GM18867 (cell line): Measurements from ENCODE around the gene ELK3.

ENCODE experiments used
- ATAC-seq: cut with Tn5 transposase; IDR thresholded peaks from one replicate; pipeline ENCODE4 v1.9.1; 2021; ENCODE audit warnings: mild to moderate bottlenecking, moderate library complexity; ENCODE audit not compliant: unreplicated experiment

The ELK3 gene

DNA sequence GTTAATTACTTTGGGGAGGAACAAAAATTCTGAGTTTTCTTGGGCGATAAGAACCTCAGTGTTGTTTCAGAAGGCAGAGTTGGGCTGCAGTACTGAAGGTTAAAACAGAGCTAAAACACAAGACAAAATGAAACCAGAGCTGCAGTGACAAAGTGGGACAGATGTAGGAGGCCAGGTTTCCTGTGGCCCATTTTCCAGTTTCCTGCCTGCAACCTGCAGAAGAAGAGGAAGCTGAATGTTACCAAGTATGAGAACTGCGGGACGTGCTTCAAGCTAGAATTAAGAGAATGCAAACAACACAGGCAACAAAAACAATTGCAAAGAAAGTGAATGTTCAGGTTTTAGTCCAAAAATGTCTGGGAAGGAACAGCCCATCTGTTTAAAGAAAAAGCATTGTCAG, 17.8 kb downstream of the ELK3 start:
- ATAC-seq: no peak

DNA sequence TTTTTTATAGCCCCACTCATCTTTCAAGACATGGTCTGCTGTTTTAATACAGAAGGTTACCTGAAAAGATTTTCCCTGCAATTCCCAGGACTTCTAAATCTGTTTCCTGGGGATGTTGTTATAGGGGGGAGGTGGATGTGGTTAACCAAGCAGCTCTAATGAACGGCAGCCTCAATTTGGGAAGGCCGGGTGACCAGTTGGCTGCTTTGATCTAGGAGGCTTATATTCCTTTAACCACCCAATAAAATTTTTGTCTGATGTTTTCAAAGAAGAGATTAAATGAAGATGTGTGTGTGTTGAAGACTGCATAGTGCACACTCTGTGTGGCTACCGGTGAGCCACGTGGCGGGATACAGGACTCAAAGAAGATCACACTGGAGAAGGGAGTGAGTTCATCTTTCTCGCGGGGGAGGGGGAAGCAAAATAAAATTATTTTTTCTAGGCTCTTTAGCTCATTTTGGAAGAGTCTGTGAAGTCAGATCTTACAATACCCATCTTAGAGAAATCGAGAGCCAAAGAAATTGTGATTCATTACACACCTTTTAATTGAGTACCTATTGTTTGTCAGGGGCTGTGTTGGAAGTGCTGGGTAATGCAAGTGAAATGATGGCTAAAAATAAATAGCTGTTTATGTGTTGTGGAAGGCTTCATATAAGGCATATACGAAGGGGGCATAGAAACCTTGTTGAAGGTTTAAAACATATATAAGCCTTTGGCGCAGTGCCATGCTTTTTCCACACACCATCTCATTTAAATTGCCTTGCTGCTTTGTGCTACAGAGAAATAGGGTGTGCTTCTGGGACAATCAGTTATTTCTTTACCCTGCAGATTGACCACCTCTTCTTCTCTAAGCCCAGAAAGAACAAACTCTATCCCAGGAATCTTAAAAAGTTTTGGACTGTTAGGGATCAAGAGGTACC, 18.5 kb downstream of the ELK3 start:
- no peak for ATAC-seq

DNA sequence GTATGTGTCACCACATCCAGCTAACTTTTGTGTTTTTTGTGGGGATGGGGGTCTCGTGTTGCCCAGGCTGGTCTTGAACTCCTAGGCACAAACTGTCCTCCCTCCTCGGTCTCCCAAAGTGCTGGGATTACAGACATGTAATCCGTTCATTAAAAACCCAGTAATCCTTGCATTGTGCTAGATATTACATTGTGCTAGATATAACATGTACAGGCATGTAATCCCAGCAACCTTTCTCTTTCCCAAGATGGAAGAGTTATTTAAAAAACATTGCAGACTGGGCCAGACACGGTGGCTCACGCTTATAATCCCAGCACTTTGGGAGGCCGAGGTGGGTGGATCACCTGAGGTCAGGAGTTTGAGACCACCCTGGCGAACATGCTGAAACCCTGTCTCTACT, 19.7 kb downstream of the ELK3 start:
- ATAC-seq: no peak

DNA sequence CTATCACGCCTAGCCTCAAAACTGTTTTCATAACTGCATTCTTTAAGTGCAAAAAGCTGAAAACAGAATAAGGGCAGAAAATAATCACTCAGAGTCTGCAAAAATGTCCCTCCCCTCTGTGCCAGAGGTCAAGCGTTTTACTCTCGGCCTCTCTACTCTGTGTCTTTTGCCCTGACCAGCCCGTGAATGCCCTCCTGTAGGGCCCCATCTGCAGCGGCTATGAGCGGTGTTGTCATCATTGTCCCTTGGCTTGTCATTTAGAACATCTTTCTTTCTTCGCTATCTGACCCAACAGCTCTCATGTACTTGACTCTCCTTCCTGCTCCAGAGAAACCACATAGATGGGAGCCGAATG, 21.7 kb downstream of the ELK3 start:
- ATAC-seq: no peak

DNA sequence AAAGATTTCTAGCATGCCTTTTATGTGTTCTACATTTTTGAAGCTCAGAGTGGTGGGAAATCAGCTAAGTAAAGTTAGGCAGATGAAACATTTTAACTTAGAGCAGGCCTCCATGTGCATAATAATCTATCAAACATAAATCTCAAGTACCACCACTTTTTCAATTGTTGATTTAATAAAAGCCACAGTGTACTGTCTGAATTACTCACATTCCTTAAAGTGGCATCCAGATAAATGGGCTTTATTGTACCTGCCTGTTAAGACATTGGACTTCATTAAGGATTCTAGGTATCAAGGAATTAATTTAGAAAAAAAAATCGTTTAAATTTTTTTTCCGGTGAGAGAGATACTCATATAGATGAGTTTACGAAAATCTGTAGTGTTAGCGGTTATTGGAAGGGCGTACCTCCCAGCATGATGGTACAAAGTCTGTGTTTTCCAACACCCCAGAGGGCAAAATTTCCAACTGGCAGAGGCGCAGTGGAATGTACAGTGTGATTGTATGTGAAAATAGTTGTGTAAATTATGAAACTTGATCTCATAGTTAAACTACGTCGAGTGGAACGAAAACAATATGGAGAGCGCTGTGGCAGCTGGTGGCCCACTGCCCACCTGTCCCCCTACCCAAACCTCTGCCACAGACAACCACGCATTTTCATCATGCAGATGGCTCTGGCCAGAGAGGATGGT, 25.0 kb downstream of the ELK3 start:
- no peak for ATAC-seq

- ATAC-seq: no peak
These were observed 25.6 kb downstream of the ELK3 start for GRCh38 chr12:96219700-96220206.

GRCh38 chr12:96220902-96221301, 26.7 kb downstream of the ELK3 start:
- ATAC-seq: no peak

- no peak for ATAC-seq
These were observed 27.2 kb downstream of the ELK3 start for GRCh38 chr12:96221391-96221790.

GRCh38 chr12:96223411-96224218, 29.4 kb downstream of the ELK3 start:
- ATAC-seq: no peak

- no peak for ATAC-seq
These were observed 30.0 kb downstream of the ELK3 start for GRCh38 chr12:96224219-96224615.

- ATAC-seq: no peak
These were observed 31.1 kb downstream of the ELK3 start for GRCh38 chr12:96225044-96225855.

DNA sequence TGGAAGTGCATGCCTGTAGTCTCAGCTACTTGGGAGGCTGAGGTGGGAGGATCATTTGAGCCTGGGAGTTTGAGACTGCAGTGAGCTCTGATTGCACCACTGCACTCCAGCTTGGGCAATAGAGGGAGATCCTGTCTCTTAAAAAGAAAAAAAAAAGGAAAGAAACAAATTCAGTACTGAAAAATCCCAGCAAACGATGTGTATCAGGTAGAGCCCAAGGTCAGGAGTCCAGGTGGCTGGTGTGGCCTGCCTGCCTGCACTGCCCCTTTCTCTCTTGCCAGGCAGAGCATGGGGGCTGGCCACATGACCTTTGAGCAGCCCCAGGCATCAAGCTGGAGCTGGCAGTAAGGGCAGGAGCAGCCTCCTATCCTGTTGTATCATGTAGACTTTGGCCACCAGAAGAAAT, 31.8 kb downstream of the ELK3 start:
- no peak for ATAC-seq

DNA sequence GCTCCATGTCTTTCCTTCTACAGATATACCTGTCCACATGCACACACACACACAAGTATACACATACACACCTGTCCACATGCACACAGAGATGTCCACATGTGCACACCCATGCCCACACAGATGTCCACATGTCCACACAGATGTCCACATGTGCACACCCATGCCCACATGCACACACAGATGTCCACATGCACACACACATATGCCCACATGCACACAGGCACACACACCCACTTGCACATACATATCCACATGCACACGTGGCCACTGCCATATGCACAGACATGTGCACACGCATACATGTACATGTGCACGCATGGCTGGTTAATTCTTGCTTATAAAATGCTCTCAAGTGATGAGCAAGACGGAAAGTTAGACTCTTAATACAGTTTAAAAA, 32.2 kb downstream of the ELK3 start:
- no peak for ATAC-seq

DNA sequence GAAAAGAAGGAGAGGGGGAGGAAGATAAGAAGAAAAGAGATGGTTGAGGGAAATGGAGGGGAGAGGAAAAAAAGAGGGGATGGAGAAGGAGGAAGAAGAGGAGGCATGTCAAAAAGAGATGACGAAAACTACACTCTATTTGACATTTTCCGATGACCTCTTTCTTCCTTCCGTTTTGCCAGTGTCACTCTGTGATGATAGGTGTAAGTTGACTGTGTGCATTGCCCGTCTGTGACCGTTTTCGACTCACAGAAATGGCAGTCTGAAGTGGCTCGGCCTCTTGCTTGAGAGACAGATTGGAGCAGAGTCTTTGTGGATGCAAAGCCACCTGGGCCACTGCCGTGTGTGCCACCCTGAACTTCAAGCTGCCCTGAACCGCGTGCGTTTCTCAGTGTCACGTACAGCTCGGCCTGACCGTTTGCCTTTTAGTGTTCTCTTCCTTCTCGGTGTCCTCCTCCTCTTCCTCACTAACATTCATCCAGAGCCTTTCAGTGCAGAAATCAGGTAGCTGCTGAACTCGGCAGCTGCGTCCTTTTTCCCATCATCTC, 32.7 kb downstream of the ELK3 start:
- no peak for ATAC-seq

DNA sequence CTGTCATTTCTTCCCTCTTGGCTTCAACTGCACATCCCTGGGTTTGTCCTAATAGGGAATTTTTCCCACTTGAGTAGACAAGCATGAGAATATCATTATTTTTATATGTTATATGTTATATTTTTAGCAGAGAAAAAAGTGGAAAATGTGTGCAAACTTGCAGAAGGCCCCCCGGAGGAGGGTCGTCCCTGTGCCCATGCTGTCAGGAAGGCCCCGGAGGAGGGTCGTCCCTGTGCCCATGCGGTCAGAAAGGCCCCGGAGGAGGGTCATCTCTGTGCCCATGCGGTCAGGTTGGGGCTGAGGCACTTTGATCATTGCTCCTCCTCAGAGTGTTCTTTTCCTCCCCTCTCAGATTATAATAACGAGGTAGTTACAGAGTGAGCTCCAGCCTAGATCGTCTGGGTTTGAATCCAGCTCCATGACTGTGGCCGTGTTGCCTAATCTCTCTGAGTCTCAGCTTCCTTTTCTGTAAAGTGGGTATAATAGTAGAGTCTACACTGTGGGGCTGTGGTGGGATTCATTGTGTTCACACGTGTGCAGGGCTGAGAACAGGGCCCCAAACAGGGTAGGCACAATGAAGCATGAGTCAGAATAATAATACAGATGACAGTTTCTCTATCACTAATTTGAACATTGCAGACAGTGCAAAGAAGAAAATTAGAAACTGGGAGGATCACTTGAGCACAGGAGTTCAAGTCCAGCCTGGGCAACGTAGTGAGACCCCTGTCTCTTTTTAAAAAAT, 33.4 kb downstream of the ELK3 start:
- no peak for ATAC-seq

- no peak for ATAC-seq
These were observed 34.5 kb downstream of the ELK3 start for GRCh38 chr12:96228566-96229248.

GRCh38 chr12:96230646-96231045, 36.5 kb downstream of the ELK3 start:
- no peak for ATAC-seq

- ATAC-seq: no peak
These were observed 39.0 kb downstream of the ELK3 start for GRCh38 chr12:96233168-96233567.

GRCh38 chr12:96233939-96234461, 39.8 kb downstream of the ELK3 start:
- ATAC-seq: no peak
